ENCODE measurements around the gene KRT5.

DNA sequence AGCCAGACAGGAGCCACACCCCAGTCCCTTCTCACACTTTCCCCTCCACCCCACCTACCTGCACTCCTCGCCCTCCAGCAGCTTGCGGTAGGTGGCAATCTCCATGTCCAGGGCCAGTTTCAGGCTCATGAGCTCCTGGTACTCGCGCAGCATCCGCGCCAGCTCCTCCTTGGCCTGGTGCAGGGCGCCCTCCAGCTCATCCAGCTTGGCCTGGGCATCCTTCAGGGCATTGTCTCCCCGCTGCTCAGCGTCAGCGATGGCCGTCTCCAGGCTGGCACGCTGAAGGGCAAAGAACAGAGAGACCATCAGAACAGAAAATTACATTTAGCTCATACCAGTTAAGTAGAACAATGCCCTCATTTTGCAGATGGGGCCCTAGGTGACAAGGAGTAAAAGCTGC, 47.9 kb upstream of the KRT5 start:
- TF ChIP-seq, protein P1, sequence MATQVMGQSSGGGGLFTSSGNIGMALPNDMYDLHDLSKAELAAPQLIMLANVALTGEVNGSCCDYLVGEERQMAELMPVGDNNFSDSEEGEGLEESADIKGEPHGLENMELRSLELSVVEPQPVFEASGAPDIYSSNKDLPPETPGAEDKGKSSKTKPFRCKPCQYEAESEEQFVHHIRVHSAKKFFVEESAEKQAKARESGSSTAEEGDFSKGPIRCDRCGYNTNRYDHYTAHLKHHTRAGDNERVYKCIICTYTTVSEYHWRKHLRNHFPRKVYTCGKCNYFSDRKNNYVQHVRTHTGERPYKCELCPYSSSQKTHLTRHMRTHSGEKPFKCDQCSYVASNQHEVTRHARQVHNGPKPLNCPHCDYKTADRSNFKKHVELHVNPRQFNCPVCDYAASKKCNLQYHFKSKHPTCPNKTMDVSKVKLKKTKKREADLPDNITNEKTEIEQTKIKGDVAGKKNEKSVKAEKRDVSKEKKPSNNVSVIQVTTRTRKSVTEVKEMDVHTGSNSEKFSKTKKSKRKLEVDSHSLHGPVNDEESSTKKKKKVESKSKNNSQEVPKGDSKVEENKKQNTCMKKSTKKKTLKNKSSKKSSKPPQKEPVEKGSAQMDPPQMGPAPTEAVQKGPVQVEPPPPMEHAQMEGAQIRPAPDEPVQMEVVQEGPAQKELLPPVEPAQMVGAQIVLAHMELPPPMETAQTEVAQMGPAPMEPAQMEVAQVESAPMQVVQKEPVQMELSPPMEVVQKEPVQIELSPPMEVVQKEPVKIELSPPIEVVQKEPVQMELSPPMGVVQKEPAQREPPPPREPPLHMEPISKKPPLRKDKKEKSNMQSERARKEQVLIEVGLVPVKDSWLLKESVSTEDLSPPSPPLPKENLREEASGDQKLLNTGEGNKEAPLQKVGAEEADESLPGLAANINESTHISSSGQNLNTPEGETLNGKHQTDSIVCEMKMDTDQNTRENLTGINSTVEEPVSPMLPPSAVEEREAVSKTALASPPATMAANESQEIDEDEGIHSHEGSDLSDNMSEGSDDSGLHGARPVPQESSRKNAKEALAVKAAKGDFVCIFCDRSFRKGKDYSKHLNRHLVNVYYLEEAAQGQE (IDR thresholded peaks at IDR 0.05; ENCODE audit: insufficient replicate concordance, low read depth), result no peak
- TF ChIP-seq, protein P2, sequence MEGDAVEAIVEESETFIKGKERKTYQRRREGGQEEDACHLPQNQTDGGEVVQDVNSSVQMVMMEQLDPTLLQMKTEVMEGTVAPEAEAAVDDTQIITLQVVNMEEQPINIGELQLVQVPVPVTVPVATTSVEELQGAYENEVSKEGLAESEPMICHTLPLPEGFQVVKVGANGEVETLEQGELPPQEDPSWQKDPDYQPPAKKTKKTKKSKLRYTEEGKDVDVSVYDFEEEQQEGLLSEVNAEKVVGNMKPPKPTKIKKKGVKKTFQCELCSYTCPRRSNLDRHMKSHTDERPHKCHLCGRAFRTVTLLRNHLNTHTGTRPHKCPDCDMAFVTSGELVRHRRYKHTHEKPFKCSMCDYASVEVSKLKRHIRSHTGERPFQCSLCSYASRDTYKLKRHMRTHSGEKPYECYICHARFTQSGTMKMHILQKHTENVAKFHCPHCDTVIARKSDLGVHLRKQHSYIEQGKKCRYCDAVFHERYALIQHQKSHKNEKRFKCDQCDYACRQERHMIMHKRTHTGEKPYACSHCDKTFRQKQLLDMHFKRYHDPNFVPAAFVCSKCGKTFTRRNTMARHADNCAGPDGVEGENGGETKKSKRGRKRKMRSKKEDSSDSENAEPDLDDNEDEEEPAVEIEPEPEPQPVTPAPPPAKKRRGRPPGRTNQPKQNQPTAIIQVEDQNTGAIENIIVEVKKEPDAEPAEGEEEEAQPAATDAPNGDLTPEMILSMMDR (IDR thresholded peaks at IDR 0.05; ENCODE audit: insufficient read depth, low read length), result no peak
- TF ChIP-seq GABPA (IDR thresholded peaks at IDR 0.05; ENCODE audit: low read depth), result no peak

Data from HL-60 (cell line).